VCaP (cell line): ENCODE results near the gene XAF1.

Source experiments
- H3K27ac ChIP-seq: fragments of 450-650 bp; 2 replicates; pipeline ENCODE4 v1.5.1; 2017
- TF ChIP-seq, protein P1 (sequence below): fragments of 450-650 bp; conservative IDR thresholded peaks from 2 replicates; pipeline ENCODE4 v1.5.1; 2017; ENCODE audit warnings: mild to moderate bottlenecking, moderate library complexity

The XAF1 gene

GRCh38 chr17:6779411-6779810 is 23.6 kb downstream of the XAF1 start:
- TF ChIP-seq, protein P1, sequence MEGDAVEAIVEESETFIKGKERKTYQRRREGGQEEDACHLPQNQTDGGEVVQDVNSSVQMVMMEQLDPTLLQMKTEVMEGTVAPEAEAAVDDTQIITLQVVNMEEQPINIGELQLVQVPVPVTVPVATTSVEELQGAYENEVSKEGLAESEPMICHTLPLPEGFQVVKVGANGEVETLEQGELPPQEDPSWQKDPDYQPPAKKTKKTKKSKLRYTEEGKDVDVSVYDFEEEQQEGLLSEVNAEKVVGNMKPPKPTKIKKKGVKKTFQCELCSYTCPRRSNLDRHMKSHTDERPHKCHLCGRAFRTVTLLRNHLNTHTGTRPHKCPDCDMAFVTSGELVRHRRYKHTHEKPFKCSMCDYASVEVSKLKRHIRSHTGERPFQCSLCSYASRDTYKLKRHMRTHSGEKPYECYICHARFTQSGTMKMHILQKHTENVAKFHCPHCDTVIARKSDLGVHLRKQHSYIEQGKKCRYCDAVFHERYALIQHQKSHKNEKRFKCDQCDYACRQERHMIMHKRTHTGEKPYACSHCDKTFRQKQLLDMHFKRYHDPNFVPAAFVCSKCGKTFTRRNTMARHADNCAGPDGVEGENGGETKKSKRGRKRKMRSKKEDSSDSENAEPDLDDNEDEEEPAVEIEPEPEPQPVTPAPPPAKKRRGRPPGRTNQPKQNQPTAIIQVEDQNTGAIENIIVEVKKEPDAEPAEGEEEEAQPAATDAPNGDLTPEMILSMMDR: no peak
- no peak overlapping the region for H3K27ac ChIP-seq

- H3K27ac ChIP-seq: no peak overlapping the region
- TF ChIP-seq, protein P1: no peak
Measured at GRCh38 chr17:6780001-6780400, 24.2 kb downstream of the XAF1 start.

DNA sequence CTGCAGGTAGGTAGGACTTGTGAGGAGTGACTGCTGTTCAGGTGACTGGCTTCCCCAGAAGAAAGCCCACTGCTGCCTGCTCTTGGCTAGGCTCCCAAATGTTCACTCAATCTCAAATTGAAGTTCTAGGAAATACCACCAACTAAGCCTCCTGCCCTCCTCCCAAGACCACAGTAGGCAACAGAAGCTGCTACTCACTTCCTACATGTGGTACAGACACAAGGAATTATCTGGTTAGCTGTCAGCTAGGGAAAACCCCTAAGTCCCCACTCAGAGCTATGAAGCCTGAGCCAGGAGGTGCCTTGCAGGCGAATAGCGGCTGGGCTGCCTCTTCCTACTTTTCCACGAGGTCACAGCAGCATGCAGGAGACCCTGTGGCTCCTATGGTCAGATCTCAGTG is 25.0 kb downstream of the XAF1 start:
- no peak overlapping the region for H3K27ac ChIP-seq
- TF ChIP-seq, protein P1: no peak

DNA sequence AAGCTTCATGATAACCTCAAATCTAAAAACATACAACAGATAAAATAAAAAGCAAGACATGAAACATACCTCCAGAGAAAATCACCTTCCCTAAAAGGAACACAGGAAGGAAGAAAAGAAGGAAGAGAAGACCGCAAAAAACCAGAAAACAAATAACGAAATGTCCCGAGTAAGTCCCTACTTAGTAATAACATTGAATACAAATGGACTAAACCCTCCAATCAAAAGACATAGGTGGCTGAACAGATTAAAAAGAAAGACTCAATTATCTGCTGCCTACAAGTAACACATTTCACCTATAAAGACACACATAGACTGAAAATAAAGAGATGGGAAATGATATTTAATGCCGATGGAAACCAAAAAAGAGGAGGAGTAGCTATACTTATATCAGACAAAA is 26.4 kb downstream of the XAF1 start:
- no peak overlapping the region for H3K27ac ChIP-seq
- TF ChIP-seq, protein P1: no peak

GRCh38 chr17:6786618-6787017 is 30.8 kb downstream of the XAF1 start:
- TF ChIP-seq, protein P1: no peak
- H3K27ac ChIP-seq: no peak overlapping the region

- TF ChIP-seq, protein P1: no peak
- H3K27ac ChIP-seq: no peak overlapping the region
Measured at GRCh38 chr17:6787081-6787693, 31.3 kb downstream of the XAF1 start.

DNA sequence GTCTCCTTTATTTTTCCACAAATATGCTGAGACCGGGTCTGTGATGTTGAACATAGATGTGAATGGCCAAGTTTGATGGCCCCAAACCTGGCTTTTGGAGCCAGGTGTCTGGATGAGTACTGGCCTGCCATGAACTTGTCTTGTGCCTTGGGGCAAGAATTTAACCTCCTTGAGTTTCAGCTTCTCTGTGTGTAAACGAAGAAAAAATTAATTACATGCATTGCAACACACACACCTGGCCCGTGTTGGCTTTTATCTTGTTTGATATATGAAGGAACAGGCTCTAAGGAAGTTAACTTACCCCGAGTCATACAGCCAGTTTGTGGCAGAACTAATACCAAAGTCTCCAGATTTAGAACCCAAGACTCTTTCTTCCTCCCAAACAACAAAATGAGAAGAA is 33.3 kb downstream of the XAF1 start:
- TF ChIP-seq, protein P1: no peak
- no peak overlapping the region for H3K27ac ChIP-seq
